Measurements from ENCODE around the gene CLDN2. TPM values are rescaled to one million over a fixed set of nuclear protein-coding genes. Genes with fewer than 3 reads are reported as not detected.

CLDN2 gene
- total RNA-seq, 1 donor from 2014 or later, result not detected

DNA sequence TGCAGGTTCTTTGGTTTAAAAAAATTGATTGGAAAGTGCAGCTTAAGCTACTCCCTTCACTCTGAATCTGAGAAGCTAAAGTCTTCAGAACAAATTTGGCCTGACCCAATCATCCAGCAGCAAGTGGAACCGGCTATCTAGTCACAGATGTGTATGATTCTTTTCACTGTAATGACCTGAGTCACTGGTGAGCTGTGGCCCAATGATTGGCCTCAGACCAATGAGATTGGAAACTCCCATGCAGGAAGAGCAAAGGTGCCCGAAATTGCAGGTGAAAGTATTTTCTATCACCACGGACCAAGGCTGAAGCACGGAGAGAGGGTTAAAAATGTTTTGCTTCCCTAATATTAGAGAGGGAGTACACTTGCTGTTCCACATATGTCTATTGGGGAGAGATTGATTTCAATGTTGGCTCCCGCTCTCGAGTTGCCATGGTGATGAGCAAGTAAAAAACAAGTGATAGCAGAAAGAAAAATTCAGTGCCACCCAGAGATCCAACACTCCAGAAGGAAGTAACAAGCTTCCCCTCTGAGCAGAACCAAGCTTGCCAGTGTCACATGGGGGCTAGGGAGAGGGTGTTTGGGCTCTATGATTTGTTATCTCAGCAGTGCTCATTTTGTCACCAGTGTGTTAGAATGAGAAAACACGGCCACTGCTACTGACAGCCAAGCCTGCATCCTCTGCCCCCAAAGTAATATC is 28.3 kb upstream of the CLDN2 start:
- no peak for DNase-seq
- ATAC-seq (ENCODE audit: low read depth), result no peak
- Mint-ChIP-seq H3K9me3 (no peaks in the 10 kb centered on the region), H3K27me3 (no peaks in the 10 kb centered on the region), H3K4me3 (no peak overlapping the region), H3K27ac (no peak overlapping the region), H3K4me1 (no peaks in the 10 kb centered on the region), H3K36me3 (ENCODE audit: low read depth) (no peaks in the 10 kb centered on the region)
- intact Hi-C loops (cut with micrococcal nuclease), result loop anchor here (10.0 kb wide), 1 partner anchor 133 kb away; no protein-coding TSS in a partner anchor
- CTCF ChIA-PET, result no interaction called here
- TF ChIP-seq, protein P1, sequence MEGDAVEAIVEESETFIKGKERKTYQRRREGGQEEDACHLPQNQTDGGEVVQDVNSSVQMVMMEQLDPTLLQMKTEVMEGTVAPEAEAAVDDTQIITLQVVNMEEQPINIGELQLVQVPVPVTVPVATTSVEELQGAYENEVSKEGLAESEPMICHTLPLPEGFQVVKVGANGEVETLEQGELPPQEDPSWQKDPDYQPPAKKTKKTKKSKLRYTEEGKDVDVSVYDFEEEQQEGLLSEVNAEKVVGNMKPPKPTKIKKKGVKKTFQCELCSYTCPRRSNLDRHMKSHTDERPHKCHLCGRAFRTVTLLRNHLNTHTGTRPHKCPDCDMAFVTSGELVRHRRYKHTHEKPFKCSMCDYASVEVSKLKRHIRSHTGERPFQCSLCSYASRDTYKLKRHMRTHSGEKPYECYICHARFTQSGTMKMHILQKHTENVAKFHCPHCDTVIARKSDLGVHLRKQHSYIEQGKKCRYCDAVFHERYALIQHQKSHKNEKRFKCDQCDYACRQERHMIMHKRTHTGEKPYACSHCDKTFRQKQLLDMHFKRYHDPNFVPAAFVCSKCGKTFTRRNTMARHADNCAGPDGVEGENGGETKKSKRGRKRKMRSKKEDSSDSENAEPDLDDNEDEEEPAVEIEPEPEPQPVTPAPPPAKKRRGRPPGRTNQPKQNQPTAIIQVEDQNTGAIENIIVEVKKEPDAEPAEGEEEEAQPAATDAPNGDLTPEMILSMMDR (IDR thresholded peaks at IDR 0.05), result no peak
- POLR2A ChIA-PET, result no interaction called here

DNA sequence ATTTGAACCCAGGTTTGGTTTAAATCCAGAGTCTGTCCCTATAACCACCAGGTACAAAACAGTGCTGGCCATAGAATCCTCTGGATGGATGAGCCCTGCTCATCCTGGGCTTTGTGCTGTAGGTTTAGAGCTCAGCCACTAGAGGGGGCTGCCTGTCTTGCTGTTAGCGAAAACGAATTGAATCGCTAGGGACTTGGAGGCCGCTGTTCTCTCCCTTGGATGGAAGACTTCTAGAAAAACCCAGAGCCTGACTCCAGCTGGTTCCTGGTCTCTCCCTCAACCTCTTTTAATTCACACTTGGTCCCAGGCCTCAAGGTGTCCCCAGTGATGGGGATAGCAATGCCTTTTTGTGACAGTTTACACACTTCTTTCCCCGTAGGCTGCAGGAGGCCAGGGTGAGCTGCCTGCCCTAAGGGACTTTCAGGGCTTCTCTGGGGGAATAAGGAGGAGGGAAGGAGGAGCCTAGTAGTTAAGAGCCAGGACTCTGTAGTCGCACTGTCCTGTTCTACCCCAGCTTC is 25.8 kb upstream of the CLDN2 start:
- H3K4me1 Mint-ChIP-seq, result no peaks in the 10 kb centered on the region
- no peaks in the 10 kb centered on the region for H3K36me3 Mint-ChIP-seq (ENCODE audit: low read depth)
- H3K4me3 Mint-ChIP-seq, result no peak overlapping the region
- ATAC-seq (ENCODE audit: low read depth), result no peak
- no peak for DNase-seq
- ChIA-PET POLR2A (no interaction called here), CTCF (interaction anchor here (0.9 to 1.3 kb wide), 6 partner anchors 10 to 1177 kb away, joined by 3 to 5 read pairs (median 3); no protein-coding TSS in a partner anchor)
- TF ChIP-seq, protein P1 (IDR thresholded peaks at IDR 0.05), result no peak
- intact Hi-C loops (cut with micrococcal nuclease), result loop anchor here (1.0 to 10.0 kb wide), 4 partner anchors 130 to 1178 kb away; partner anchors contain the start of gene NCBP2L
- no peak overlapping the region for H3K27ac Mint-ChIP-seq
- H3K27me3 Mint-ChIP-seq, result no peaks in the 10 kb centered on the region
- no peaks in the 10 kb centered on the region for H3K9me3 Mint-ChIP-seq

DNA sequence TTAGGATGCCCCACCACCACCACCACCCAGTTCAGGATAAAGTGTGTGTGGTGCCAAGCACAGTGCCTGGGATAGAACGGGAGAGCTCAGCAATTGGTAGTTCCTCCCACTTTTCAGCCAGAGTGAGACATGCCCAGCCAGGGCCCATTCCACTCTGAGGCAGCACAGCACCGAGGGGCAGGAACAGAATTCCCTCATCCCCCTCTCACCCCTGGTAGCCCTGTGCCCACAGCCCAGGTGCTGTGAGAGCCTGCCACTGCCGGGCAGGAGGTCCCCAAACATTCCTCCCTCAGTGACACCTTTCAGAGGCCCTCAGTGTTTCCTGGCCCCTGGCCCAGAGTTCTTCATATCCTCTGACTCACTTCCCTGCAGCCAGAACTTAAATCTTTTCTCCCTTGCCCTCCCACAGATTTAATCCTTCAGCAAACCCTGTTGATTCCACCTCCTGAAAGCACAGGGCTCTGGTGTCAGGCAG is 25.2 kb upstream of the CLDN2 start:
- DNase-seq, result no peak
- Mint-ChIP-seq H3K4me1 (no peaks in the 10 kb centered on the region), H3K4me3 (no peak overlapping the region), H3K27me3 (no peaks in the 10 kb centered on the region), H3K27ac (no peak overlapping the region), H3K36me3 (ENCODE audit: low read depth) (no peaks in the 10 kb centered on the region), H3K9me3 (no peaks in the 10 kb centered on the region)
- intact Hi-C loops (cut with micrococcal nuclease), result loop anchor here (1.0 to 10.0 kb wide), 5 partner anchors 130 to 1177 kb away; partner anchors contain the start of gene NCBP2L
- POLR2A ChIA-PET, result no interaction called here
- ATAC-seq (ENCODE audit: low read depth), result no peak
- CTCF ChIA-PET, result interaction anchor here (0.9 to 1.3 kb wide), 6 partner anchors 9 to 1176 kb away, joined by 3 to 5 read pairs (median 3); no protein-coding TSS in a partner anchor
- TF ChIP-seq, protein P1 (IDR thresholded peaks at IDR 0.05), result no peak

DNA sequence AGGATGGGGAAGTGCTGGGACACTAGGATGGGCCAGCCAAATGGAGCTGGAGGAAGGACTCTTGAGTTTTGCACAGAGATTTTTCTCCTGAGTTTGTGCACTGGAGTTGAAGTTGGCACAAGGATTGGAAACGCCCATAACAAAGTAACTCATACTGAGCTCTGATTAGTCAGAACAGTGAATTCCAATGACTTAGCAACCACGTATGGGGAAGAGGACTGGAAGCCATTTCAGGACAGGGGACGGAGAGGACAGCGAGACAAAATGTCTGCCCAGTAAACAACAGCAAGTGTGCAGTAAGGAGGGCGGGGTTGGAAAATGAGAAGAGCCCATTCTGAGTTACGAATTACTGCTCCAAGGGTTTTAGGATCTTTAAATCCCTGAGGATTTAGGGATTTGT is 22.9 kb upstream of the CLDN2 start:
- TF ChIP-seq, protein P1 (IDR thresholded peaks at IDR 0.05), result no peak
- ChIA-PET POLR2A (no interaction called here), CTCF (interaction anchor here (1.0 to 2.5 kb wide), 4 partner anchors 37 to 997 kb away, joined by 3 to 13 read pairs (median 3); no protein-coding TSS in a partner anchor)

DNA sequence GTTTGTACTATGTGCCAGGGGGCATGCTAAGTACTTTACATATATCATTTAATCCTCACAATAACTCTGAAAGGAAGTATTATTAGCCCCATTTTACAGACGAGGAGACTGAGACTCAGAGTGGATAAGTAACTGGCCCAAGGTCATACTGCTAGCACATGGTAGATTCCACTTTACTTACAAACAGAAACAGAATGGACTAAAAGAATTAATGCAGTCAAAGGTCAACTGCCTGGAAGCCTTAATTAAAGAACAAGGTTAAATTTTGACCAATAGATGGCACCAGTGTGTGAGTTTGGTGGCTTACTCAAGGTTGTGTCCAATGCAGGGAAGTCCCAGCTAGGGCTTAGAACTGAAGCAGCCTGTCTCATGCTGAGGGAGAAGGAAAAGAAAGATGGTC is 21.7 kb upstream of the CLDN2 start:
- Mint-ChIP-seq H3K36me3 (ENCODE audit: low read depth) (no peaks in the 10 kb centered on the region), H3K27me3 (no peaks in the 10 kb centered on the region), H3K27ac (no peak overlapping the region), H3K9me3 (no peaks in the 10 kb centered on the region), H3K4me1 (no peaks in the 10 kb centered on the region), H3K4me3 (no peak overlapping the region)
- POLR2A ChIA-PET, result no interaction called here
- CTCF ChIA-PET, result interaction anchor here (0.6 to 2.5 kb wide), 8 partner anchors 25 to 1000 kb away, joined by 3 to 13 read pairs (median 3); partner anchors contain the start of gene NCBP2L
- TF ChIP-seq, protein P1 (IDR thresholded peaks at IDR 0.05), result no peak
- ATAC-seq (ENCODE audit: low read depth), result no peak
- intact Hi-C loops (cut with micrococcal nuclease), result loop anchor here (1.0 to 10.0 kb wide), 6 partner anchors 126 to 1102 kb away; partner anchors contain the start of gene NCBP2L
- no peak for DNase-seq

More for the DNA sequence above, 22.9 kb upstream of the CLDN2 start:
- H3K4me3 Mint-ChIP-seq, result no peak overlapping the region
- no peak overlapping the region for H3K27ac Mint-ChIP-seq
- no peak for ATAC-seq (ENCODE audit: low read depth)
- intact Hi-C loops (cut with micrococcal nuclease), result loop anchor here (5.0 to 10.0 kb wide), 2 partner anchors 128 to 760 kb away; no protein-coding TSS in a partner anchor
- no peaks in the 10 kb centered on the region for H3K4me1 Mint-ChIP-seq
- no peaks in the 10 kb centered on the region for H3K27me3 Mint-ChIP-seq
- DNase-seq, result no peak
- H3K36me3 Mint-ChIP-seq (ENCODE audit: low read depth), result no peaks in the 10 kb centered on the region
- no peaks in the 10 kb centered on the region for H3K9me3 Mint-ChIP-seq
